KMS-11 (cell line): ENCODE measurements around the gene ITGB1BP1.

Experiments used
- H2AFZ ChIP-seq: fragments of 200-600 bp; sonication (generic); 2 replicates; pipeline ENCODE4 v1.6.1; 2016; ENCODE audit warnings: antibody characterized with exemption, mixed run types, low read depth
- H3K27ac ChIP-seq: fragments of 200-600 bp; sonication (generic); 2 replicates; pipeline ENCODE4 v1.6.1; 2016; ENCODE audit warnings: mild to moderate bottlenecking, mixed run types
- H3K27me3 ChIP-seq: fragments of 200-600 bp; sonication (generic); 2 replicates; pipeline ENCODE4 v1.6.1; 2017; ENCODE audit warnings: mild to moderate bottlenecking, low read depth, mixed run types, moderate library complexity; ENCODE audit not compliant: insufficient read depth
- H3K36me3 ChIP-seq: fragments of 200-600 bp; sonication (generic); 2 replicates; pipeline ENCODE4 v1.6.1; 2017; ENCODE audit warnings: mild to moderate bottlenecking, mixed run types; ENCODE audit not compliant: insufficient read depth
- H3K4me1 ChIP-seq: fragments of 200-600 bp; sonication (generic); 2 replicates; pipeline ENCODE4 v1.6.1; 2016; ENCODE audit warnings: mild to moderate bottlenecking, low read depth, mixed run types; ENCODE audit not compliant: poor library complexity, severe bottlenecking
- H3K4me2 ChIP-seq: fragments of 200-600 bp; sonication (generic); 2 replicates; pipeline ENCODE4 v1.7.0; 2016; ENCODE audit warnings: mild to moderate bottlenecking, mixed run types
- H3K4me3 ChIP-seq: fragments of 200-600 bp; sonication (generic); IDR thresholded peaks from 2 replicates; pipeline ENCODE4 v1.6.1; 2017; ENCODE audit warnings: low read depth, low read length, mixed read lengths; ENCODE audit not compliant: insufficient read depth
- H3K79me2 ChIP-seq: fragments of 200-600 bp; sonication (generic); 2 replicates; pipeline ENCODE4 v1.6.1; 2016; ENCODE audit warnings: low read depth, mixed run types; ENCODE audit not compliant: insufficient read depth
- H3K9ac ChIP-seq: fragments of 200-600 bp; sonication (generic); 2 replicates; pipeline ENCODE4 v1.6.1; 2016; ENCODE audit warnings: mild to moderate bottlenecking, mixed run types
- H4K20me1 ChIP-seq: fragments of 200-600 bp; sonication (generic); 2 replicates; pipeline ENCODE4 v1.6.1; 2016; ENCODE audit warnings: mild to moderate bottlenecking, mixed run types; ENCODE audit not compliant: insufficient read depth
- CTCF ChIP-seq: fragments of 200-600 bp; sonication (generic); conservative IDR thresholded peaks from 2 replicates; pipeline ENCODE4 v1.6.1; 2017; ENCODE audit warnings: low read depth, mild to moderate bottlenecking, antibody characterized with exemption, low read length, moderate library complexity, mixed read lengths

Gene ITGB1BP1

GRCh38 chr2:9384521-9384920, 38.8 kb downstream of the ITGB1BP1 start:
- Histone ChIP-seq H3K27ac (no peak overlapping the region), H4K20me1 (no peaks in the 10 kb centered on the region), H3K9ac (no peak overlapping the region), H3K36me3 (no peaks in the 10 kb centered on the region), H2AFZ (no peak overlapping the region), H3K4me1 (no peaks in the 10 kb centered on the region), H3K79me2 (no peaks in the 10 kb centered on the region), H3K4me2 (no peak overlapping the region), H3K4me3 (no peak overlapping the region), H3K27me3 (no peaks in the 10 kb centered on the region)
- no peak for TF ChIP-seq CTCF

GRCh38 chr2:9382604-9383235, 40.6 kb downstream of the ITGB1BP1 start:
- H3K36me3 ChIP-seq = no peaks in the 10 kb centered on the region
- H3K4me2 ChIP-seq = no peak overlapping the region
- no peaks in the 10 kb centered on the region for H3K79me2 ChIP-seq
- H3K27ac ChIP-seq = no peak overlapping the region
- H2AFZ ChIP-seq = no peak overlapping the region
- H3K9ac ChIP-seq = no peak overlapping the region
- H4K20me1 ChIP-seq = no peaks in the 10 kb centered on the region
- TF ChIP-seq CTCF = no peak
- no peaks in the 10 kb centered on the region for H3K27me3 ChIP-seq
- no peak overlapping the region for H3K4me3 ChIP-seq
- H3K4me1 ChIP-seq = no peaks in the 10 kb centered on the region

GRCh38 chr2:9380702-9381628, 42.4 kb downstream of the ITGB1BP1 start:
- Histone ChIP-seq H3K4me3 (no peak overlapping the region), H2AFZ (no peak overlapping the region), H3K4me1 (no peaks in the 10 kb centered on the region), H4K20me1 (no peaks in the 10 kb centered on the region), H3K79me2 (no peaks in the 10 kb centered on the region), H3K27ac (no peak overlapping the region), H3K36me3 (no peaks in the 10 kb centered on the region), H3K27me3 (no peaks in the 10 kb centered on the region), H3K9ac (no peak overlapping the region), H3K4me2 (no peak overlapping the region)
- no peak for TF ChIP-seq CTCF

GRCh38 chr2:9379391-9379755, 44.0 kb downstream of the ITGB1BP1 start:
- Histone ChIP-seq H3K9ac (no peak overlapping the region), H3K4me1 (no peaks in the 10 kb centered on the region), H4K20me1 (no peaks in the 10 kb centered on the region), H3K36me3 (no peaks in the 10 kb centered on the region), H3K4me3 (no peak overlapping the region), H2AFZ (no peak overlapping the region), H3K79me2 (no peaks in the 10 kb centered on the region), H3K27ac (no peak overlapping the region), H3K4me2 (no peak overlapping the region), H3K27me3 (no peaks in the 10 kb centered on the region)
- no peak for TF ChIP-seq CTCF
